HepG2 (cell line): ENCODE data around the gene CDK17. TPM values are rescaled to one million over a fixed set of nuclear protein-coding genes. Genes with fewer than 3 reads are reported as not detected.

Source experiments
- ATAC-seq: fragments of 200-7000 bp; cut with Tn5 transposase; 3 replicates; pipeline ENCODE4 v1.9.1; 2020; ENCODE audit warnings: mild to moderate bottlenecking, moderate library complexity
- BruUV-seq: library from RNA; stranded (reverse); fragments of 400-500 nt; replicated peaks from 2 replicates; lab custom pipeline; 2021; lab: Mats Ljungman, UMichigan
- CTCF ChIA-PET: fragments of 300-600 bp; formaldehyde crosslinking; extraction: SDS; loops from one replicate; lab custom pipeline; 2021; ENCODE audit warnings: low total read pairs, inconsistent platforms, low intra/inter-chr PET ratio; lab: Yijun Ruan, JAX
- POLR2A ChIA-PET: fragments of 350-600 bp; sonication (Branson Sonifier 250); formaldehyde crosslinking; loops from one replicate; lab custom pipeline; 2020; ENCODE audit warnings: antibody characterized with exemption, inconsistent platforms; lab: Yijun Ruan, JAX
- DNase-seq: peaks from one replicate; pipeline ENCODE4 v3.0.0-alpha.2; 2015; ENCODE audit warnings: low spot score
- FAIRE-seq: peaks from 3 replicates; lab custom pipeline; 2011; peaks lifted over from hg19 to GRCh38; lab: Jason Lieb, UNC
- H2AFZ ChIP-seq: one replicate; pipeline ENCODE4 v1.6.1; 2011; ENCODE audit warnings: low read length, inconsistent platforms
- H3K27ac ChIP-seq: fragments of 300-600 bp; 3 replicates; pipeline ENCODE4 v1.8.0; 2011; ENCODE audit warnings: mixed run types, mild to moderate bottlenecking, mixed read lengths, low read length, inconsistent platforms; ENCODE audit not compliant: insufficient read depth; ENCODE audit errors: extremely low read length
- H3K27me3 ChIP-seq, 2 experiments: fragments of 200-600 bp in 1 of 2; 2 replicates in 1 of 2; 3 replicates in 1 of 2; pipeline versions ENCODE4 v1.6.0 to v1.8.0; 2011; ENCODE audit warnings: low read length in 2 of 2, mild to moderate bottlenecking in 2 of 2, moderate library complexity in 2 of 2, inconsistent platforms in 1 of 2; ENCODE audit not compliant: insufficient read depth in 2 of 2, control insufficient read depth in 1 of 2
- H3K36me3 ChIP-seq, 2 experiments: fragments of 200-600 bp in 1 of 2; replicated peaks in 1 of 2; 2 replicates in 1 of 2; 3 replicates in 1 of 2; pipeline versions ENCODE4 v1.5.1 to v1.8.0; 2011; ENCODE audit warnings: low read length in 2 of 2, inconsistent platforms in 1 of 2; ENCODE audit not compliant: insufficient read depth in 2 of 2, control insufficient read depth in 1 of 2
- H3K4me1 ChIP-seq: 2 replicates; pipeline ENCODE4 v1.5.1; 2012; ENCODE audit warnings: low read length, inconsistent platforms; ENCODE audit not compliant: insufficient read depth
- H3K4me2 ChIP-seq: 2 replicates; pipeline ENCODE4 v1.6.0; 2011; ENCODE audit warnings: low read depth, low read length, inconsistent platforms
- H3K4me3 ChIP-seq, 3 experiments: fragments of 200-600 bp in 1 of 3; sonication (generic), shearing (Covaris generic) in 1 of 3; replicated peaks in 1 of 3; 2 replicates each; pipeline ENCODE4 v1.5.1; 2011 to 2016; ENCODE audit warnings: low read length in 3 of 3, inconsistent platforms in 2 of 3, low read depth in 2 of 3, mild to moderate bottlenecking in 2 of 3, control low read depth in 1 of 3, mixed read lengths in 1 of 3; ENCODE audit not compliant: insufficient read depth in 1 of 3
- H3K79me2 ChIP-seq: one replicate; pipeline ENCODE4 v1.6.1; 2011; ENCODE audit warnings: low read length, inconsistent platforms; ENCODE audit not compliant: insufficient read depth
- H3K9ac ChIP-seq: 2 replicates; pipeline ENCODE4 v1.6.0; 2011; ENCODE audit warnings: mild to moderate bottlenecking, low read depth, low read length, inconsistent platforms; ENCODE audit not compliant: insufficient read depth
- H3K9me3 ChIP-seq: 2 replicates; pipeline ENCODE4 v1.5.1; 2012; ENCODE audit warnings: mild to moderate bottlenecking, low read length
- H4K20me1 ChIP-seq: 2 replicates; pipeline ENCODE4 v1.6.0; 2011; ENCODE audit warnings: inconsistent platforms, mild to moderate bottlenecking, low read length, moderate library complexity; ENCODE audit not compliant: insufficient read depth
- ETS1 ChIP-seq: sonication (generic); formaldehyde crosslinking; IDR thresholded peaks from 2 replicates; pipeline ENCODE4 v1.4.0; 2020; ENCODE audit warnings: missing genetic modification reagents
- KDM5A ChIP-seq: fragments of 200-600 bp; sonication (generic); IDR thresholded peaks from 2 replicates; pipeline ENCODE4 v1.7.0; 2018; ENCODE audit warnings: antibody characterized with exemption, mild to moderate bottlenecking, low read length, borderline replicate concordance
- SAP130 ChIP-seq: IDR thresholded peaks from 2 replicates; pipeline ENCODE4 v1.6.1; 2016; ENCODE audit warnings: low read depth
- SKI ChIP-seq: fragments of 450-650 bp; IDR thresholded peaks from one replicate; pipeline ENCODE4 v1.6.1; 2018; ENCODE audit warnings: mild to moderate bottlenecking; ENCODE audit not compliant: partially characterized antibody
- TCF7L2 ChIP-seq: IDR thresholded peaks from 2 replicates; pipeline ENCODE4 v1.6.1; 2011; ENCODE audit warnings: mild to moderate bottlenecking, low read depth, low read length, moderate library complexity
- ZIK1 ChIP-seq: sonication (generic); formaldehyde crosslinking; IDR thresholded peaks from 2 replicates; pipeline ENCODE4 v1.5.0; 2020; ENCODE audit warnings: mild to moderate bottlenecking, low read depth, missing genetic modification reagents, borderline replicate concordance
- ZKSCAN5 ChIP-seq: sonication (generic); formaldehyde crosslinking; IDR thresholded peaks from 2 replicates; pipeline ENCODE4 v1.5.1; 2020; ENCODE audit warnings: mild to moderate bottlenecking, missing genetic modification reagents
- ZNF546 ChIP-seq: sonication (generic); formaldehyde crosslinking; conservative IDR thresholded peaks from 2 replicates; pipeline ENCODE4 v1.8.1; 2023; ENCODE audit warnings: mild to moderate bottlenecking, missing genetic modification reagents
- ZNF777 ChIP-seq: sonication (generic); formaldehyde crosslinking; IDR thresholded peaks from 2 replicates; pipeline ENCODE4 v1.4.0; 2020; ENCODE audit warnings: missing genetic modification reagents
- ZNF780A ChIP-seq: sonication (generic); formaldehyde crosslinking; IDR thresholded peaks from 2 replicates; pipeline ENCODE4 v1.8.0; 2022; ENCODE audit warnings: mild to moderate bottlenecking, missing genetic modification reagents, moderate library complexity
- WGBS: methylation state at CpG from one replicate; pipeline ENCODE4 v1.1.6; 2017; ENCODE audit warnings: low lambda C conversion rate; 5-methylcytosine and 5-hydroxymethylcytosine counted together
- in situ Hi-C: cut with HindIII; loops from 2 replicates; pipeline ENCODE4 v1.10.0; 2017; ENCODE audit warnings: low pct_unique_long_range_greater_than_20kb; ENCODE audit not compliant: extremely low pct_ligation_motif_present
- intact Hi-C: fragments of 100-400 bp; cut with micrococcal nuclease; formaldehyde crosslinking; loops from one replicate; pipeline ENCODE4 v1.10.0; 2022; ENCODE audit not compliant: unreplicated experiment
- polyA plus RNA-seq, 8 experiments: library from polyadenylated mRNA; depleted of rRNA in 3 of 8; stranded (reverse) in 7 of 8; unstranded in 1 of 8; fragments of >200 nt; fragmentation: Illumina TruSeq in 4 of 8; extraction: Trizol in 4 of 8; gene quantifications; 2 replicates each; pipeline versions ENCODE4 v1.2.1 to v1.2.3, GENCODE V29; 2011 to 2016; ENCODE audit warnings: low read depth in 4 of 8, missing spikeins in 1 of 8, mixed read lengths in 1 of 8; ENCODE audit not compliant: insufficient read depth in 1 of 8
- total RNA-seq, 5 experiments: library from RNA; depleted of rRNA; stranded (reverse); fragments of >200 nt; fragmentation: Illumina TruSeq; extraction: Trizol; gene quantifications; 2 replicates each; pipeline ENCODE4 v1.2.3, GENCODE V29; 2016; ENCODE audit warnings: low read depth in 1 of 5
- TF ChIP-seq, protein P1 (sequence below): sonication (generic); formaldehyde crosslinking; IDR thresholded peaks from 2 replicates; pipeline ENCODE4 v1.4.0; 2020; ENCODE audit warnings: missing genetic modification reagents, borderline replicate concordance

The CDK17 gene
- total and polyA plus RNA-seq, 2 of the 13 experiments (the other 11 are each of a cell fraction or from before 2014, with no cell fraction given): 9.9 to 22.3 TPM

DNA sequence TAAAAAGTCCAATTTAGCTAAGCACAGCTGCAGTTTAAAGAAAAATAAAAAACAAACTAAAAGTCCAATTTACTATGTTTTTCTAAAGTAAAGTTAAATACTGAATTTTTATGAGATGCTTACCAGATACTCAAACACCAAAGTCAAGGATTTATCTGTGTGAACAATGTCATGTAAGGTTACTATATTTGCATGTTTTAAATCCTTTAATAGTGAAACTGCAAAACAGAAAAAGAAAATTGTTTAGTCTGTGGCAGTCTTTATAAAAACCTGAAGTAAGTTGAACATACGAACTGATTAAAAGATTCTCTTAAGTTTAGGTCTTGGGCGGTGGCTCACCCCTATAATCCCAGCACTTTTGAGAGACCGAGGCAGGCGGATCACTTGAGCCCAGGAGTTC, 102.7 kb downstream of the CDK17 start:
- TF ChIP-seq, protein P1, sequence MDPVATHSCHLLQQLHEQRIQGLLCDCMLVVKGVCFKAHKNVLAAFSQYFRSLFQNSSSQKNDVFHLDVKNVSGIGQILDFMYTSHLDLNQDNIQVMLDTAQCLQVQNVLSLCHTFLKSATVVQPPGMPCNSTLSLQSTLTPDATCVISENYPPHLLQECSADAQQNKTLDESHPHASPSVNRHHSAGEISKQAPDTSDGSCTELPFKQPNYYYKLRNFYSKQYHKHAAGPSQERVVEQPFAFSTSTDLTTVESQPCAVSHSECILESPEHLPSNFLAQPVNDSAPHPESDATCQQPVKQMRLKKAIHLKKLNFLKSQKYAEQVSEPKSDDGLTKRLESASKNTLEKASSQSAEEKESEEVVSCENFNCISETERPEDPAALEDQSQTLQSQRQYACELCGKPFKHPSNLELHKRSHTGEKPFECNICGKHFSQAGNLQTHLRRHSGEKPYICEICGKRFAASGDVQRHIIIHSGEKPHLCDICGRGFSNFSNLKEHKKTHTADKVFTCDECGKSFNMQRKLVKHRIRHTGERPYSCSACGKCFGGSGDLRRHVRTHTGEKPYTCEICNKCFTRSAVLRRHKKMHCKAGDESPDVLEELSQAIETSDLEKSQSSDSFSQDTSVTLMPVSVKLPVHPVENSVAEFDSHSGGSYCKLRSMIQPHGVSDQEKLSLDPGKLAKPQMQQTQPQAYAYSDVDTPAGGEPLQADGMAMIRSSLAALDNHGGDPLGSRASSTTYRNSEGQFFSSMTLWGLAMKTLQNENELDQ: no peak
- TF ChIP-seq KDM5A (no peak), ZNF546 (CRISPR knock-in tag) (no peak), TCF7L2 (no peak), ZKSCAN5 (CRISPR knock-in tag) (no peak), ZNF777 (CRISPR knock-in tag) (no peak), ZIK1 (CRISPR knock-in tag) (no peak), SAP130 (no peak), SKI (no peak), ETS1 (CRISPR knock-in tag) (no peak), ZNF780A (CRISPR knock-in tag) (no peak)
- Histone ChIP-seq H3K27me3 (no peaks in the 10 kb centered on the region), H2AFZ (no peak overlapping the region), H3K79me2 (no peaks in the 10 kb centered on the region), H3K9me3 (no peaks in the 10 kb centered on the region), H3K4me2 (no peak overlapping the region), H3K27ac (no peak overlapping the region), H3K36me3 (peaks cover 0 to 7% of the 10 kb centered on the region in 2 experiments; a peak in 2 of 5 replicates), H3K4me3 (no peak overlapping the region), H3K9ac (no peak overlapping the region), H3K4me1 (peaks cover under 1% of the 10 kb centered on the region; the same call in 1 of the 2 replicates), H4K20me1 (no peaks in the 10 kb centered on the region)
- in situ Hi-C loops (no loop called here), intact Hi-C loops (no loop called here)
- DNase-seq (no peak), FAIRE-seq (no peak), ATAC-seq (no peak)
- 98% methylated on average over 4 of the region's 4 CpGs for WGBS
- POLR2A ChIA-PET: no interaction called here
- CTCF ChIA-PET: no interaction called here
- no TSS peak for BruUV-seq
